LNCaP clone FGC (cell line): Measurements from ENCODE around the gene U2AF2.
"Not testable (repeated sequence)": the region's sequence is repeated elsewhere in the genome, so short reads cannot be mapped to it uniquely, and the experiment has no call there.

Source experiments
- DNase-seq: peaks from one replicate; pipeline ENCODE4 v3.0.0-alpha.2; 2011; ENCODE audit warnings: low read depth
- H3K4me3 ChIP-seq: 2 replicates; pipeline ENCODE4 v1.5.1; 2011; ENCODE audit warnings: mild to moderate bottlenecking, low read depth, low read length, control low read depth
- TF ChIP-seq, protein P1 (sequence below): IDR thresholded peaks from 2 replicates; pipeline ENCODE4 v1.5.1; 2012; ENCODE audit warnings: mild to moderate bottlenecking; ENCODE audit not compliant: control insufficient read depth, insufficient read depth; ENCODE audit errors: extremely low read depth

U2AF2 gene

GRCh38 chr19:55716531-55716930 lies 61.7 kb downstream of the U2AF2 start:
- no peak overlapping the region for H3K4me3 ChIP-seq
- no peak for DNase-seq
- TF ChIP-seq, protein P1, sequence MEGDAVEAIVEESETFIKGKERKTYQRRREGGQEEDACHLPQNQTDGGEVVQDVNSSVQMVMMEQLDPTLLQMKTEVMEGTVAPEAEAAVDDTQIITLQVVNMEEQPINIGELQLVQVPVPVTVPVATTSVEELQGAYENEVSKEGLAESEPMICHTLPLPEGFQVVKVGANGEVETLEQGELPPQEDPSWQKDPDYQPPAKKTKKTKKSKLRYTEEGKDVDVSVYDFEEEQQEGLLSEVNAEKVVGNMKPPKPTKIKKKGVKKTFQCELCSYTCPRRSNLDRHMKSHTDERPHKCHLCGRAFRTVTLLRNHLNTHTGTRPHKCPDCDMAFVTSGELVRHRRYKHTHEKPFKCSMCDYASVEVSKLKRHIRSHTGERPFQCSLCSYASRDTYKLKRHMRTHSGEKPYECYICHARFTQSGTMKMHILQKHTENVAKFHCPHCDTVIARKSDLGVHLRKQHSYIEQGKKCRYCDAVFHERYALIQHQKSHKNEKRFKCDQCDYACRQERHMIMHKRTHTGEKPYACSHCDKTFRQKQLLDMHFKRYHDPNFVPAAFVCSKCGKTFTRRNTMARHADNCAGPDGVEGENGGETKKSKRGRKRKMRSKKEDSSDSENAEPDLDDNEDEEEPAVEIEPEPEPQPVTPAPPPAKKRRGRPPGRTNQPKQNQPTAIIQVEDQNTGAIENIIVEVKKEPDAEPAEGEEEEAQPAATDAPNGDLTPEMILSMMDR = no peak

GRCh38 chr19:55717251-55717650 lies 62.4 kb downstream of the U2AF2 start:
- TF ChIP-seq, protein P1 = no peak
- no peak for DNase-seq
- no peak overlapping the region for H3K4me3 ChIP-seq

DNA sequence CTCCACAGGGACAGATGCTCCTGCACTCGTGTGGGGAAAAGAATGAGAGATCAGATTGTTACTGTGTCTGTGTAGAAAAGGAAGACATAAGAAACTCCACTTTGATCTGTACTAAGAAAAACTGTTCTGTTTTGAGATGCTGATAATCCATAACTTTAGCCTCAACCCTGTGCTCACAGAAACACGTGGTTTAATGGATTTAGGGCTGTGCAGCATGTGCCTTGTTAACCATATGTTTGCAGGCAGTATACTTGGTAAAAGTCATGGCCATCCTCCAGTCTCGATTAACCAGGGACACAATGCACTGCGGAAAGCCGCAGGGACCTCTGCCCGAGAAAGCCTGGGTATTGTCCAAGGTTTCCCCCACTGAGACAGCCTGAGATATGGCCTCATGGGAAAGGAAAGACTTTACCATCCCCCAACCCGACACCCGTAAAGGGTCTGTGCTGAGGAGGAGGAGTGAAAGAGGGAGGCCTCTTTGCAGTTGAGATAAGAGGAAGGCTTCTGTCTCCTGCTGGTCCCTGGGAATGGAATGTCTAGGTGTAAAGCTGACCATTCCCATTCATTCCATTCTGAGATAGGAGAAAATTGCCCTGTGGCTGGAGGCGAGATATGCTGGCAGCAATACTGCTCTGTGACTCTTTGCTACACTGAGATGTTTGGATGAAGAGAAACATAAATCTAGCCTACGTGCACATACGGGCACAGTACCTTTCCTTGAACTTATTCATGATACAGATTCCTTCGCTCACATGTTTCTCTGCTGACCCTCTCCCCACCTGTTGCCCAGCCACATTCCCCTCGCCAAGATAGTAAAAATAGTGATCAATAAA lies 63.3 kb downstream of the U2AF2 start:
- not testable (repeated sequence) for H3K4me3 ChIP-seq, DNase-seq

- no peak overlapping the region for H3K4me3 ChIP-seq
- TF ChIP-seq, protein P1 = no peak
- DNase-seq = no peak
These were observed 65.4 kb downstream of the U2AF2 start for GRCh38 chr19:55720214-55720746.

DNA sequence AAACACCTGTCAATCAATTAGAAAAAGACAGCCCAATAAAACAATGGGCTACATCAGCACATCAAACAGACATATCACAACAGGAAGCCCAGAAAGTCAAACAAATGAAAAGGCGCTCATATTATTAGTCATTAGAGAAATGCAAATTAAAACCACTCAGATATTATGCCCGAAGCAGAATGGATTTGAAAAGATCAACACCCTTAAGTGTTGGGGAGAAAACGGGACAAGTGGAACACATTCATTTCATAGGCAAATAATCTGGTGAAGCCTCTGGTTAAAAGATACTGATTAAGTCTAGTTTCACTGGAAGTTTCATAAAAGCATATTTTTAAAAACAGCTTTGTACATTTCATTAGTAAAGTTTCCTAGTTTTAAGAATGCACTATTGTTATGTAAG lies 66.0 kb downstream of the U2AF2 start:
- TF ChIP-seq, protein P1 = no peak
- no peak for DNase-seq
- no peak overlapping the region for H3K4me3 ChIP-seq

- no peak overlapping the region for H3K4me3 ChIP-seq
- DNase-seq = no peak
These were observed 68.7 kb downstream of the U2AF2 start for GRCh38 chr19:55723491-55723890.

More at GRCh38 chr19:55723491-55723890, 68.7 kb downstream of the U2AF2 start:
- TF ChIP-seq, protein P1 = no peak
